ENCODE data around the gene SOWAHD.

The SOWAHD gene

DNA sequence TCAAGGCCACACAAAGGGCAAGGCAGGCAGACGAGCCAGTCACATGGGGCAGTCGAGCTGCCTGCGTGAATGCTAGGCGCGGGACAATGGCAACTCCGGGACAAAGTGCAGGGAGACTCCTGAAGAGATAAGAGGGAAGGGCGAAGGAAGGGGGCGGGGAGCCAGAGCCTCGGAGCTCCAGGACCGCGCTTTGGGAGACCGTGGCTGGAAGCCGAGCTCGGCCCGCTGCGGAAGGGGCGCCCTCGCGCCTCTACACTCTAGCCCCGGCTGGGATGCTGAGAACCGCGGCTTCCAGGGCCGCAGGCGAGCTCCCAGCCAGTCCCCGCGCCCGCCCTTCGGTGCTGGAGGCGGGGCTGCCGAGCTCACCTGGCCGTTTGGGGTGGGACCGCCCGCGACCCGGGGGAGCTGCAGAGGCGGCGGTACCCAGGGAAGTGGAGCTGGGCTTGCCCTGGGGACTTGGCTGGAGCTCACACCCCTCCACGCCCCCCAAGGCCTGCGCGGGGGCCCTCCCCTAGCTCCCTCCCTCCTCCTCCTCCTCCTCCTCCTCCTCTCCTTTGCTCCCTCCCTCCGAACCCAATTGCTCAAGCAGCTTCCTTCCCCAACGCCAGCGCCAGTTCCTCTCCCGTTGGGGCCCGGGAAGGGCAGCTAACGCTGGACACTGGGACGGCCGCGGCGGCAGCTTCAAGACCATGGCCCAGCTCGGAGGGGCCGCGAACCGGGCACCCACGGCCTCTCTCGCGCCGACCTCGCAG, at the start of gene SOWAHD:
Gene SOWAHD, plus strand, starts transcription at position 610 of the 752 bp plus-strand sequence. Its CDS starts 80 bp downstream, at position 690.
- H3K27me3 ChIP-seq (ENCODE audit: low read depth) = no peaks in the 10 kb centered on the region
- in situ Hi-C loops (cut with MboI; ENCODE audit: low sequenced_read_pairs) = no loop called here
- peak; percentile 47 to 80 for DNase-seq (ENCODE audit: low spot score in 2 of 2)
- no peaks in the 10 kb centered on the region; the same call in 1 of the 2 replicates for H3K9me3 ChIP-seq
- H3K4me1 ChIP-seq = no peaks in the 10 kb centered on the region; the same call in 1 of the 2 replicates
- peak within 1 kb of the TSS; percentile 46 for H3K4me3 ChIP-seq
- H3K36me3 ChIP-seq (replicated peaks) = no peaks in the 10 kb centered on the region

- Histone ChIP-seq H3K27me3 (ENCODE audit: low read depth) (no peaks in the 10 kb centered on the region), H3K9me3 (no peaks in the 10 kb centered on the region), H3K4me1 (no peaks in the 10 kb centered on the region), H3K4me3 (no peak overlapping the region), H3K36me3 (replicated peaks) (no peaks in the 10 kb centered on the region)
- no peak for DNase-seq (ENCODE audit: low spot score in 2 of 2)
- in situ Hi-C loops (cut with MboI; ENCODE audit: low sequenced_read_pairs) = no loop called here
These were observed 49.5 kb upstream of the SOWAHD start for GRCh38 chrX:119708936-119709335.

DNA sequence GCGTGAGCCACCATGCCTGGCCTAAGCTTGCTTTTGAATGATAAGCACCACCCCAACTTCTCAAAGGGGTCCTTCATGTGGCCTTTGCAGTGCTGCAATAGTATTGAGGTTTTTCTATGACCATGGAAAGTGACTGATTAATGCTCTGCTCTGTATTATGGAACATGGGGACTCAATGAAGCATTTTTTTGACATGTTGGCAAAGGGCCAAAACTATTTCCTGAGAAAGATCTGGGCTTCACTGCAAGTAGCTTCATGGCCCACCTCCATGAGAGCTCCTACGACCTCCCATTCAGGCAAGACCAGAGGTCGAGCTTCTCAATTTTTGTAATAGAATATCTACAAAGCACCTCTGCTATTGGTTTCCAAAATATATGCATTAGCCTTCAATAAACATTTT, 48.8 kb upstream of the SOWAHD start:
- H3K4me3 ChIP-seq = no peak overlapping the region
- H3K4me1 ChIP-seq = no peaks in the 10 kb centered on the region
- no peak for DNase-seq (ENCODE audit: low spot score in 2 of 2)
- in situ Hi-C loops (cut with MboI; ENCODE audit: low sequenced_read_pairs) = no loop called here
- no peaks in the 10 kb centered on the region for H3K9me3 ChIP-seq
- H3K36me3 ChIP-seq (replicated peaks) = no peaks in the 10 kb centered on the region
- H3K27me3 ChIP-seq (ENCODE audit: low read depth) = no peaks in the 10 kb centered on the region

DNA sequence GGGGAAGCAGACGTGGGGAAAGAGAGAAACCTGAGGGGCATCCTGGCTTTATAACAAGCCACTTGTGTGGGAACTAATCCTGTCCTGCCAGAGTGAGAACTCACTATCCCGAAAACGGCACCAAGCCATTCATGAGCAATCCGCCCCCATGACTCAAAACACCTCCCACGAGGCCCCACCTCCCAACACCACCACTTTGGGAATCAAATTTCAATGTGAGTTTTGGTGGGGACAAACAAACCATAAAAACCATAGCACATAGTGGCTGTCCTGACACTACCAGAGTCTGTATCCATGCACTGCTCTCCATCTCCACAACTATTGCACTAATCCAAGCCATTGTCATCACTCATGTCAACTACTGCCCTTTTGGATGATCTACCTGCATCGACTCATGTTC, 36.9 kb upstream of the SOWAHD start:
- no peak for DNase-seq (ENCODE audit: low spot score in 2 of 2)
- H3K9me3 ChIP-seq = no peaks in the 10 kb centered on the region
- in situ Hi-C loops (cut with MboI; ENCODE audit: low sequenced_read_pairs) = no loop called here
- no peak overlapping the region for H3K4me3 ChIP-seq
- H3K4me1 ChIP-seq = no peaks in the 10 kb centered on the region
- H3K27me3 ChIP-seq (ENCODE audit: low read depth) = no peaks in the 10 kb centered on the region
- no peaks in the 10 kb centered on the region for H3K36me3 ChIP-seq (replicated peaks)

GRCh38 chrX:119721926-119722325, 36.5 kb upstream of the SOWAHD start:
- no peaks in the 10 kb centered on the region for H3K9me3 ChIP-seq
- no peak overlapping the region for H3K4me3 ChIP-seq
- no peak for DNase-seq (ENCODE audit: low spot score in 2 of 2)
- H3K4me1 ChIP-seq = no peaks in the 10 kb centered on the region
- H3K27me3 ChIP-seq (ENCODE audit: low read depth) = peaks cover 1% of the 10 kb centered on the region; the same call in 1 of the 2 replicates
- no peaks in the 10 kb centered on the region for H3K36me3 ChIP-seq (replicated peaks)
- in situ Hi-C loops (cut with MboI; ENCODE audit: low sequenced_read_pairs) = no loop called here

DNA sequence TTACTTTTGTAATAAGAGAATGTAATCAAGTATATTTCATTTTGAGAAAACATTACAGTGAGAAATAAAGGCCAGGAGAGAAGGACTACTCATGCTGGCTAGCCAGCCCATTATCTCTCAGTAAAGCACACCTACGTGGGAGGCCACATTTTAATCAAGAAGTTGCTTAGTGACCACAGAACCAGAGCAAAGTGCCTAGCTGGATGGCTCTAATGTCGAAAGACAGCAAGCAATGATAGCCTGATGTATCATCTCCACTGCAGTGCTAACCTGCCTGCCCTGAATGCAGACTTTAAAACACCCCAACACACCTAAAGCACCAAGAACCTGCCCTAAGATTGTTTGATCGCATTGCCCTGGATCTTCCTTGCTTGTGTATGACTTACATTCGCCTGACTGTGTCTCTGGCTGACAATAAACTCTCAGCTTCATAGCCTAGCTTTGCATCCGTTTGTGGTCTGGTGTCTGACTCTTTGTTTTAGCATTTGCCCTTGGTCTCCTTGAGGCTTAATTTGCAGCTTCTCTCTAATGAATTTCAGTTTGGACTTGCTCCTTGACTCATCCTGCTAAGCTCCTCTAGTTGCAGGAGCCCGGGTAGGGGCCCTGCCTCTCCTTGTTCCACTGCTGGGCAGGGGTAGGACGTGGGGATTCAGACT, 31.4 kb upstream of the SOWAHD start:
- DNase-seq (ENCODE audit: low spot score in 2 of 2) = no peak
- H3K27me3 ChIP-seq (ENCODE audit: low read depth) = peaks cover 4% of the 10 kb centered on the region
- in situ Hi-C loops (cut with MboI; ENCODE audit: low sequenced_read_pairs) = loop anchor here (25.0 kb wide), 1 partner anchor 215 kb away; no protein-coding TSS in a partner anchor
- H3K9me3 ChIP-seq = no peaks in the 10 kb centered on the region
- no peaks in the 10 kb centered on the region for H3K36me3 ChIP-seq (replicated peaks)
- H3K4me1 ChIP-seq = peaks cover 8% of the 10 kb centered on the region
- H3K4me3 ChIP-seq = no peak overlapping the region

DNA sequence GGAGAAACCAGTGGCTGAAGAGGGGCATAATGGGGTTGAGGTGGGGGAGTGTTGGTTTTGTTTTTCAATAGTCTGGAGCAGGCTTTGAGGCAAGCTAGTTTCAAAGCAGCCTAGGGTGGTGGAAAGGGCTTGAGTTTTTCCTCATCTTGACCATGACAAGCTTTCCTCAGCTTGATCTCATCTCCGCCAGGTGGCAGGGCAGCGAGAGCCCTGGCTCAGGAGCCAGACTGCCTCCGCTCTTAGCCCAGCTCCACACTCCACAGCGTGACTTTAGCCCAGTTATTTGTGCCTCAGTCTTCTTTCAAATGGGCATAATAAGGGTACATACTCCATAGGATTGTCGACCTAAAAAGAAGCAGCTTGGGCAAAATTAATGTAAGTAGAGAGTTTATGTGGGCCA, 29.9 kb upstream of the SOWAHD start:
- in situ Hi-C loops (cut with MboI; ENCODE audit: low sequenced_read_pairs) = loop anchor here (25.0 kb wide), 1 partner anchor 216 kb away; no protein-coding TSS in a partner anchor
- H3K27me3 ChIP-seq (ENCODE audit: low read depth) = peaks cover 4% of the 10 kb centered on the region
- H3K4me3 ChIP-seq = no peak overlapping the region
- H3K9me3 ChIP-seq = no peaks in the 10 kb centered on the region
- DNase-seq (ENCODE audit: low spot score in 2 of 2) = peak in 1 of 2 experiments; percentile 29
- no peaks in the 10 kb centered on the region for H3K36me3 ChIP-seq (replicated peaks)
- peaks cover 8% of the 10 kb centered on the region for H3K4me1 ChIP-seq

DNA sequence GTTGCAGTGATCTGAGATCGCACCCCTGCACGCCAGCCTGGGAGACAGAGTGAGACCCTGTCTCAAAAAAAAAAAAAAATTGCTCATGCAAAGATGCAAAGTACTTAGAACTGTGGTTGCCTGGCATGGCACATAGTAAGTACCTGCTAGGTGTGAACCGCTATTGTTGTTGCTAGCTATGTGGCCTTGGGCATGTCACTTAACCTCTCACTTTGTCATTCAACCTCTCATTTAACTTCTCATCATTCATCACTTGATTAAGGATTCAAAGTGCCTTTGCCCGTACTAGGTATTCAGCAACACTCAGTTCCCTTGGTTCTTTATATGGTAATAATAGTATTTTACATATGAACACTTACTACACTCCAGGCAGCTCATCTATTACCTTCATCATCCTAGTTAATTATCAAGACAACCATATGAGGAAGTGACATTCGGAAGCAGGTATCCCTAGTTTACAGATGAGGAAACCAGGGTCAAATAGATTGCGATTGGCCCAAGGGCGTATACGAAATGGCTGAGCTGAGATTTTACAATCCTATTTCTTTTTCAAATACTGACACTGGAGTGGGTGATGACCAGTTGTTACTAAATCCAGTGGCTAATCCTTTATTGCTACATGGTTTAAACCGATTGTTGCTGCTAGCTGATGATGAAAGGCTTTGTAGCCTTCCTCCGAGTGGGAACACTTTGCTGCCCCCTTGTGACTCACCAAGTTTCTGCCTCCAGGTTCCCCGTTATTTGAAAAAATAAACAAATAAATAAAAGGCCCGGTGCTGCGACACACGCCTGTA, 28.8 kb upstream of the SOWAHD start:
- in situ Hi-C loops (cut with MboI; ENCODE audit: low sequenced_read_pairs) = loop anchor here (25.0 kb wide), 1 partner anchor 217 kb away; no protein-coding TSS in a partner anchor
- Histone ChIP-seq H3K9me3 (no peaks in the 10 kb centered on the region), H3K27me3 (ENCODE audit: low read depth) (peaks cover 4% of the 10 kb centered on the region), H3K4me1 (peaks cover 8% of the 10 kb centered on the region), H3K36me3 (replicated peaks) (no peaks in the 10 kb centered on the region), H3K4me3 (no peak overlapping the region)
- peak; percentile 89 to 90 for DNase-seq (ENCODE audit: low spot score in 2 of 2)

DNA sequence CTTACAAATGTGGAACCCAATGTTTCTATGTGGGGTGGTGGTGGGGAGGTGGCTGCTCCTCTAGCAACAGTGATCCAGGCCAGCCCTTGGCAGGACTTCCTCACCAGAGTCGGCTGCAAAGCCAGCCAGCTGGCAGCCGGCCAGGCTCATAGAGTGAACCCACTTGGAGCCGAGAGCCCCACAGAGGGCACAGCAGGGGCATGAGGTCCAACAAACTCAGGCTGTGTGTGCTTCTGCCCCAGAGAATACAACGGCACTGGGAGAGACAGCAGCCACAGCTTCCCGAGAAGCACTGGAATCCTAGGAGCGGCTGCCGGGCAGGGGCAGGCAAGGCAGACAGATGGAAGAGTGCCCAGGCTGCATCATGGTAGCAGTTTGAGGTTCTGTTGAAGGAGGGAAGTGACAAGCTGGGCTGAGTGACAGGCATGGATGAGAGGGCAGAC, 23.5 kb upstream of the SOWAHD start:
- Histone ChIP-seq H3K4me1 (no peaks in the 10 kb centered on the region), H3K36me3 (replicated peaks) (no peaks in the 10 kb centered on the region), H3K27me3 (ENCODE audit: low read depth) (no peaks in the 10 kb centered on the region; the same call in 1 of the 2 replicates), H3K9me3 (no peaks in the 10 kb centered on the region), H3K4me3 (no peak overlapping the region)
- DNase-seq (ENCODE audit: low spot score in 2 of 2) = no peak
- in situ Hi-C loops (cut with MboI; ENCODE audit: low sequenced_read_pairs) = loop anchor here (25.0 kb wide), 1 partner anchor 223 kb away; no protein-coding TSS in a partner anchor

DNA sequence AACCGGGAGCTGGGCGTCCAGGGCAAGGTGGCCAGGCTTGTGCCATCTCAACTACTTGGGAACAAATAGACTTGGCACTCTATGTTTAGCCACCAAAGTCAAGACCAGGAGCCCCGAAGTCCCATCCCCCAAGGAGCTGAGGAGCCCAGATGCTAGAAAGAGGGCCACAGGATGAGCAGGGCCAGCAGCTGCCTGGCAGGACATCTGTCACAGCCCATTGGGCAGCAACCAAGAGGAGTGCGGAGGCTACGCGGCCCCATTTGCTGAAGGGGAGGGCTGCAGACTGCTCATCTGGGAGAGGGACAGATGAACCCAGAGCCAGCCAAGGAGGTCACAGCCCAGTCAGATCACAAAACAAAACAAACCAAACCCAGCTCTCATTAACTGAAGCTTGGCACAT, 22.9 kb upstream of the SOWAHD start:
- Histone ChIP-seq H3K36me3 (replicated peaks) (no peaks in the 10 kb centered on the region), H3K27me3 (ENCODE audit: low read depth) (no peaks in the 10 kb centered on the region; the same call in 1 of the 2 replicates), H3K4me3 (no peak overlapping the region), H3K4me1 (no peaks in the 10 kb centered on the region), H3K9me3 (no peaks in the 10 kb centered on the region)
- no peak for DNase-seq (ENCODE audit: low spot score in 2 of 2)
- in situ Hi-C loops (cut with MboI; ENCODE audit: low sequenced_read_pairs) = loop anchor here (25.0 kb wide), 1 partner anchor 223 kb away; no protein-coding TSS in a partner anchor

DNA sequence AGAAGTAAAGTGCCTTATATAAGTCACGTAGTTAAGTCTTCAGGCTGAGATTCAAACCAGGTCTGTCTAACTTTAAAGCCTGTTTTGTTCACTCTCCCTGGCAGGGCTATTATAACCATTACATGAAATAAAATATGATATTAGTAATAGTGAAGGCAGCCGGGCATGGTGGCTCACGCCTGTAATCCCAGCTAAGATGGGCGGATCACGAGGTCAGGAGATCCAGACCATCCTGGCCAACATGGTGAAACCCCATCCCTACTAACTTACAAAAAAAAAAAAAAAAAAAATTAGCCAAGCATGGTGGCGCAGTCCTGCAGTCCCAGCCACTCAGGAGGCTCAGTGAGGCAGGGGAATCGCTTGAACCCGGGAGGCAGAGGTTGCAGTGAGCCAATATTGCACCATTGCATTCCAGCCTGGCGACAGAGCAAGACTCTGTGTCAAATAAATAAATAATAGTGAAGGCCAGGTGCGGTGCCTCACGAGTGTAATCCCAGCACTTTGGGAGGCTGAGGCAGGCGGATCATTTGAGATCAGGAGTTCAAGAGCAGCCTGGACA, 22.1 kb upstream of the SOWAHD start:
- H3K4me1 ChIP-seq = no peaks in the 10 kb centered on the region
- DNase-seq (ENCODE audit: low spot score in 2 of 2) = no peak
- no peak overlapping the region for H3K4me3 ChIP-seq
- in situ Hi-C loops (cut with MboI; ENCODE audit: low sequenced_read_pairs) = loop anchor here (25.0 kb wide), 1 partner anchor 224 kb away; no protein-coding TSS in a partner anchor
- H3K27me3 ChIP-seq (ENCODE audit: low read depth) = no peaks in the 10 kb centered on the region; the same call in 1 of the 2 replicates
- H3K36me3 ChIP-seq (replicated peaks) = no peaks in the 10 kb centered on the region
- no peaks in the 10 kb centered on the region for H3K9me3 ChIP-seq

GRCh38 chrX:119738742-119739141, 19.6 kb upstream of the SOWAHD start:
- Histone ChIP-seq H3K9me3 (no peaks in the 10 kb centered on the region), H3K4me3 (no peak overlapping the region), H3K4me1 (no peaks in the 10 kb centered on the region), H3K36me3 (replicated peaks) (no peaks in the 10 kb centered on the region), H3K27me3 (ENCODE audit: low read depth) (no peaks in the 10 kb centered on the region)
- DNase-seq (ENCODE audit: low spot score in 2 of 2) = no peak
- in situ Hi-C loops (cut with MboI; ENCODE audit: low sequenced_read_pairs) = loop anchor here (25.0 kb wide), 1 partner anchor 226 kb away; no protein-coding TSS in a partner anchor

DNA sequence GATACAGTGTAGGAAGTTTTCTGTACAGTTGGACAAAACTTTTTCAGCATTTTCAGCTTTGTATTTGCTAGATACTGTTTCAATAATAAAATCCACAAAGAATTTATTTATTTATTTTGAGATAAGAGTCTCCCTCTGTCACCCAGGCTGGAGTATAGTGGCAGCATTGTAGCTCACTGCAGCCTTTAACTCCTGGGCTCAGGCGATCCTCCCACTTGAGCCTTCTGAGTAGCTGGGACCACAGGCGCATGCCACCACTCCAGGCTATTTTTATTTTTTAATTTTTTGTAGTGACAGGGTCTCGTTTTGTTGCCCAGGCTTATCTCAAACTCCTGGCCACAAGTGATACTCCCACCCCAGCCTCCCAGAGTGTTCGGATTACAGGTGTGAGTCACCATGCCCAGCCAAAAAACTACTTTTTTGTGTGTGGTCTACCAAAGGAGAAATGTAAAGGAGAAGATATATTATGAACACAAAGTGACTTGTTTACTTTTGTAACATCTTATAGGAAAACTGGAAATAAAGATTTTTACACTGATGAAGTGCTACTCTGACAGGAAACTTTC, 13.0 kb upstream of the SOWAHD start:
- in situ Hi-C loops (cut with MboI; ENCODE audit: low sequenced_read_pairs) = loop anchor here (25.0 kb wide), 1 partner anchor 233 kb away; no protein-coding TSS in a partner anchor

More for the DNA sequence above, 13.0 kb upstream of the SOWAHD start:
- Histone ChIP-seq H3K36me3 (replicated peaks) (no peaks in the 10 kb centered on the region), H3K4me1 (peaks cover 7% of the 10 kb centered on the region), H3K27me3 (ENCODE audit: low read depth) (no peaks in the 10 kb centered on the region), H3K4me3 (no peak overlapping the region), H3K9me3 (no peaks in the 10 kb centered on the region)
- DNase-seq (ENCODE audit: low spot score in 2 of 2) = no peak
